Neural cell (in vitro differentiated cells): ENCODE results near the gene NPEPL1. TPM values are rescaled to one million over a fixed set of nuclear protein-coding genes. Genes with fewer than 3 reads are reported as not detected.

ENCODE experiments used
- H2AFZ ChIP-seq: fragments of 200-600, 300-800 bp; sonication (generic), shearing (Covaris generic); 2 replicates; pipeline ENCODE4 v1.6.0; 2014; ENCODE audit warnings: low read depth, mild to moderate bottlenecking, antibody characterized with exemption, low read length, moderate library complexity
- H3F3A ChIP-seq: fragments of 200-600 bp; shearing (Covaris generic); 2 replicates; pipeline ENCODE4 v1.6.1; 2016; ENCODE audit warnings: mild to moderate bottlenecking, moderate library complexity, mixed read lengths, antibody characterized with exemption, low read length; ENCODE audit not compliant: insufficient read depth, poor library complexity, severe bottlenecking
- H3K27ac ChIP-seq: fragments of 200-600, 300-800 bp; sonication (generic), shearing (Covaris generic); 2 replicates; pipeline ENCODE4 v1.5.1; 2014; ENCODE audit warnings: mild to moderate bottlenecking, low read length, moderate library complexity
- H3K27me3 ChIP-seq: fragments of 300-800, 200-600 bp; sonication (generic), shearing (Covaris generic); 2 replicates; pipeline ENCODE4 v1.6.0; 2014; ENCODE audit warnings: mild to moderate bottlenecking, low read depth, low read length, moderate library complexity; ENCODE audit not compliant: insufficient read depth
- H3K36me3 ChIP-seq: fragments of 300-800, 200-600 bp; sonication (generic), shearing (Covaris generic); 2 replicates; pipeline ENCODE4 v1.5.1; 2014; ENCODE audit warnings: mild to moderate bottlenecking, antibody characterized with exemption, low read length, moderate library complexity; ENCODE audit not compliant: insufficient read depth
- H3K4me2 ChIP-seq: fragments of 300-800, 200-600 bp; sonication (generic), shearing (Covaris generic); 2 replicates; pipeline ENCODE4 v1.6.0; 2014; ENCODE audit warnings: mild to moderate bottlenecking, low read length
- H3K4me3 ChIP-seq: fragments of 300-800, 200-600 bp; sonication (generic), shearing (Covaris generic); 2 replicates; pipeline ENCODE4 v1.5.1; 2014; ENCODE audit warnings: mild to moderate bottlenecking, low read length, moderate library complexity
- H3K79me2 ChIP-seq: fragments of 200-600 bp; shearing (Covaris generic); replicated peaks from 2 replicates; pipeline ENCODE4 v1.6.0; 2014; ENCODE audit warnings: mild to moderate bottlenecking, low read length, moderate library complexity; ENCODE audit not compliant: insufficient read depth
- H3K9ac ChIP-seq: fragments of 300-800, 200-600 bp; sonication (generic), shearing (Covaris generic); 2 replicates; pipeline ENCODE4 v1.6.1; 2016; ENCODE audit warnings: mild to moderate bottlenecking, low read length, mixed read lengths
- H3K9me2 ChIP-seq: fragments of 200-600 bp; shearing (Covaris generic); 2 replicates; pipeline ENCODE4 v1.6.1; 2016; ENCODE audit warnings: mild to moderate bottlenecking, low read length, mixed read lengths; ENCODE audit not compliant: insufficient read depth
- H3K9me3 ChIP-seq: fragments of 200-600, 300-800 bp; sonication (generic), shearing (Covaris generic); 2 replicates; pipeline ENCODE4 v1.6.1; 2016; ENCODE audit warnings: mild to moderate bottlenecking, mixed run types, low read length, moderate library complexity, mixed read lengths
- H4K20me1 ChIP-seq: fragments of 200-600 bp; shearing (Covaris generic); 2 replicates; pipeline ENCODE4 v1.6.1; 2016; ENCODE audit warnings: mild to moderate bottlenecking, mixed run types; ENCODE audit not compliant: insufficient read depth
- EP300 ChIP-seq: fragments of 450-650 bp; conservative IDR thresholded peaks from 2 replicates; pipeline ENCODE4 v1.6.1; 2014; ENCODE audit warnings: antibody characterized with exemption, mild to moderate bottlenecking, moderate library complexity; ENCODE audit not compliant: poor library complexity, severe bottlenecking
- EZH2 ChIP-seq: fragments of 200-600, 300-800 bp; shearing (Covaris generic), sonication (generic); IDR thresholded peaks from 2 replicates; pipeline ENCODE4 v1.6.1; 2014; ENCODE audit warnings: antibody characterized with exemption, low read length, borderline replicate concordance, mild to moderate bottlenecking; ENCODE audit not compliant: insufficient read depth, poor library complexity, severe bottlenecking
- MXI1 ChIP-seq: fragments of 450-650 bp; conservative IDR thresholded peaks from 2 replicates; pipeline ENCODE4 v1.6.1; 2014; ENCODE audit warnings: antibody characterized with exemption, mild to moderate bottlenecking; ENCODE audit not compliant: poor library complexity, severe bottlenecking
- POLR2AphosphoS5 ChIP-seq: IDR thresholded peaks from 2 replicates; pipeline ENCODE4 v1.6.1; 2012
- RAD21 ChIP-seq: fragments of 450-650 bp; conservative IDR thresholded peaks from 2 replicates; pipeline ENCODE4 v1.6.1; 2014; ENCODE audit warnings: antibody characterized with exemption, mild to moderate bottlenecking, moderate library complexity
- SMC3 ChIP-seq: fragments of 450-650 bp; conservative IDR thresholded peaks from 2 replicates; pipeline ENCODE4 v1.6.1; 2014; ENCODE audit warnings: antibody characterized with exemption, mild to moderate bottlenecking, moderate library complexity; ENCODE audit not compliant: poor library complexity
- TAF1 ChIP-seq: IDR thresholded peaks from 2 replicates; pipeline ENCODE4 v1.6.1; 2012; ENCODE audit warnings: low read depth
- polyA plus RNA-seq: library from polyadenylated mRNA; depleted of rRNA; stranded (reverse); fragments of >200 nt; gene quantifications from 2 replicates; pipeline ENCODE4 v1.2.3, GENCODE V29; 2014
- TF ChIP-seq, protein P1 (sequence below): fragments of 450-650 bp; IDR thresholded peaks from 2 replicates; pipeline ENCODE4 v1.5.1; 2014; ENCODE audit warnings: antibody characterized with exemption, mild to moderate bottlenecking, moderate library complexity; ENCODE audit not compliant: poor library complexity, severe bottlenecking
- TF ChIP-seq, protein P2 (sequence below): IDR thresholded peaks from 2 replicates; pipeline ENCODE4 v1.6.1; 2012; ENCODE audit warnings: borderline replicate concordance

Gene NPEPL1
- polyA plus RNA-seq, 1 donor from 2014 or later, result 63.4 TPM

DNA sequence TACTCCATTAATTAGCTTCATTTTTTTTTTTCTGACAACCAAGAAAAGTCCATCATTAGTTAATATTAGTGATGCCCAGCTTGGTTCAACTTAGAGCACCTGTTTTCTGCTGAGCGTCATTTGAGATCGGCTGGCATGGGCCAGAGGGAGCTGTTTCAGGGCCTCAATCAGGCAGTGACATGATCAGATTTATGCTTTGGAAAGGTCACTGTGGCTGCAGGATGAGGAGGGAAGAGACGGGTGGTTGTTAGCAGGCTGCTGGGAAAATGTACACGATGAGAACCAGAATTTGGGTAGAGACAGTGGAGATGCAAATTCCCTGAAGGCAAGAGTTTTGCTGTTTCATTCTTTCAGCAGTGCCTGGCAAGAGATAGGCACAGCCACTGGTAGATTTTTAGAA is 45.9 kb upstream of the NPEPL1 start:
- H3K79me2 ChIP-seq, result no peaks in the 10 kb centered on the region
- no peak overlapping the region for H3K4me3 ChIP-seq
- peaks cover 15% of the 10 kb centered on the region for H3K27me3 ChIP-seq
- H3K9ac ChIP-seq, result no peak overlapping the region
- no peaks in the 10 kb centered on the region for H3F3A ChIP-seq
- H3K4me2 ChIP-seq, result no peak overlapping the region
- H3K9me2 ChIP-seq, result no peaks in the 10 kb centered on the region
- no peak overlapping the region for H2AFZ ChIP-seq
- no peak overlapping the region for H3K27ac ChIP-seq
- no peaks in the 10 kb centered on the region for H4K20me1 ChIP-seq
- H3K9me3 ChIP-seq, result no peaks in the 10 kb centered on the region
- H3K36me3 ChIP-seq, result no peaks in the 10 kb centered on the region
- TF ChIP-seq EZH2 (no peak), EP300 (no peak), TAF1 (no peak), SMC3 (no peak), MXI1 (no peak), POLR2AphosphoS5 (no peak), RAD21 (no peak)
- TF ChIP-seq, protein P1, sequence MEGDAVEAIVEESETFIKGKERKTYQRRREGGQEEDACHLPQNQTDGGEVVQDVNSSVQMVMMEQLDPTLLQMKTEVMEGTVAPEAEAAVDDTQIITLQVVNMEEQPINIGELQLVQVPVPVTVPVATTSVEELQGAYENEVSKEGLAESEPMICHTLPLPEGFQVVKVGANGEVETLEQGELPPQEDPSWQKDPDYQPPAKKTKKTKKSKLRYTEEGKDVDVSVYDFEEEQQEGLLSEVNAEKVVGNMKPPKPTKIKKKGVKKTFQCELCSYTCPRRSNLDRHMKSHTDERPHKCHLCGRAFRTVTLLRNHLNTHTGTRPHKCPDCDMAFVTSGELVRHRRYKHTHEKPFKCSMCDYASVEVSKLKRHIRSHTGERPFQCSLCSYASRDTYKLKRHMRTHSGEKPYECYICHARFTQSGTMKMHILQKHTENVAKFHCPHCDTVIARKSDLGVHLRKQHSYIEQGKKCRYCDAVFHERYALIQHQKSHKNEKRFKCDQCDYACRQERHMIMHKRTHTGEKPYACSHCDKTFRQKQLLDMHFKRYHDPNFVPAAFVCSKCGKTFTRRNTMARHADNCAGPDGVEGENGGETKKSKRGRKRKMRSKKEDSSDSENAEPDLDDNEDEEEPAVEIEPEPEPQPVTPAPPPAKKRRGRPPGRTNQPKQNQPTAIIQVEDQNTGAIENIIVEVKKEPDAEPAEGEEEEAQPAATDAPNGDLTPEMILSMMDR, result no peak
- TF ChIP-seq, protein P2, sequence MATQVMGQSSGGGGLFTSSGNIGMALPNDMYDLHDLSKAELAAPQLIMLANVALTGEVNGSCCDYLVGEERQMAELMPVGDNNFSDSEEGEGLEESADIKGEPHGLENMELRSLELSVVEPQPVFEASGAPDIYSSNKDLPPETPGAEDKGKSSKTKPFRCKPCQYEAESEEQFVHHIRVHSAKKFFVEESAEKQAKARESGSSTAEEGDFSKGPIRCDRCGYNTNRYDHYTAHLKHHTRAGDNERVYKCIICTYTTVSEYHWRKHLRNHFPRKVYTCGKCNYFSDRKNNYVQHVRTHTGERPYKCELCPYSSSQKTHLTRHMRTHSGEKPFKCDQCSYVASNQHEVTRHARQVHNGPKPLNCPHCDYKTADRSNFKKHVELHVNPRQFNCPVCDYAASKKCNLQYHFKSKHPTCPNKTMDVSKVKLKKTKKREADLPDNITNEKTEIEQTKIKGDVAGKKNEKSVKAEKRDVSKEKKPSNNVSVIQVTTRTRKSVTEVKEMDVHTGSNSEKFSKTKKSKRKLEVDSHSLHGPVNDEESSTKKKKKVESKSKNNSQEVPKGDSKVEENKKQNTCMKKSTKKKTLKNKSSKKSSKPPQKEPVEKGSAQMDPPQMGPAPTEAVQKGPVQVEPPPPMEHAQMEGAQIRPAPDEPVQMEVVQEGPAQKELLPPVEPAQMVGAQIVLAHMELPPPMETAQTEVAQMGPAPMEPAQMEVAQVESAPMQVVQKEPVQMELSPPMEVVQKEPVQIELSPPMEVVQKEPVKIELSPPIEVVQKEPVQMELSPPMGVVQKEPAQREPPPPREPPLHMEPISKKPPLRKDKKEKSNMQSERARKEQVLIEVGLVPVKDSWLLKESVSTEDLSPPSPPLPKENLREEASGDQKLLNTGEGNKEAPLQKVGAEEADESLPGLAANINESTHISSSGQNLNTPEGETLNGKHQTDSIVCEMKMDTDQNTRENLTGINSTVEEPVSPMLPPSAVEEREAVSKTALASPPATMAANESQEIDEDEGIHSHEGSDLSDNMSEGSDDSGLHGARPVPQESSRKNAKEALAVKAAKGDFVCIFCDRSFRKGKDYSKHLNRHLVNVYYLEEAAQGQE, result no peak

DNA sequence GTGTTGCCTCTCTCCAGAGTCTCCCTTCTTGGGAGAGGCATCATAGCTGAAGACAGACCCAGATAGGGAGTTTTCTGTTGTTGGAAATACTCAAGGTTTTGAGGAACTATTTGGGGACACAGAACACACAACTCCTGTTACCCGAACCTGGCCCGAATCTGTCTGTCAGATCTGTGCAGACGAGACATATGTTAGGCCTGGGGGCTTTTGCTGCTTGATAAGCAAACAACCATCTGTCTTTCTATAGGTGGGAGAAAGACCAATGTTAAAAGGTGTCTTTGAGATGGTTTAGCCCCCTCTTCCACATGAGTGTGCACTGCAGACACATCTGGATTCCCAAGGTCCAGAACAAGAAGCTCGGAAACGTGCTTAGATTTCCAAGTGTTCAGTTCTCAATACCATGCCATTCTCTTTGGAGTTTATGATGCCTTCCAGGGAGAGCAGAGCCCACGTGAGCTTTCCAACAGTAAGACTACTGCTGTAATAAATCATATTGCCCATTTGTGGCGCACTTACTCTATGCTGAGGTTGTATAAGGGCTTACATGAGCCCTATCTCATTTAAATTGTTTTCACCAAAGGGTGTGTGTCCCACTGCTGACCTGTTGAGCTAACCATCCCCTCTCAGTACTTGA is 45.3 kb upstream of the NPEPL1 start:
- H3K27ac ChIP-seq, result no peak overlapping the region
- H3K9me3 ChIP-seq, result no peaks in the 10 kb centered on the region
- H3F3A ChIP-seq, result no peaks in the 10 kb centered on the region
- H3K9ac ChIP-seq, result no peak overlapping the region
- no peak overlapping the region for H2AFZ ChIP-seq
- no peak for TF ChIP-seq MXI1
- no peak for TF ChIP-seq TAF1
- TF ChIP-seq POLR2AphosphoS5, result no peak
- no peak for TF ChIP-seq SMC3
- no peak for TF ChIP-seq EP300
- TF ChIP-seq EZH2, result no peak
- no peak for TF ChIP-seq RAD21
- TF ChIP-seq, protein P1, result no peak
- TF ChIP-seq, protein P2, result no peak
- H4K20me1 ChIP-seq, result no peaks in the 10 kb centered on the region
- H3K79me2 ChIP-seq, result peaks cover 4% of the 10 kb centered on the region
- no peak overlapping the region for H3K4me2 ChIP-seq
- no peaks in the 10 kb centered on the region for H3K36me3 ChIP-seq
- H3K27me3 ChIP-seq, result peaks cover 15% of the 10 kb centered on the region
- H3K4me3 ChIP-seq, result no peak overlapping the region
- no peaks in the 10 kb centered on the region for H3K9me2 ChIP-seq
